ENCODE data around the gene PRDM7. TPM values are rescaled to one million over a fixed set of nuclear protein-coding genes. Genes with fewer than 3 reads are reported as not detected.
"Not testable (repeated sequence)": the region's sequence is repeated elsewhere in the genome, so short reads cannot be mapped to it uniquely, and the experiment has no call there.

The PRDM7 gene
- polyA plus RNA-seq, 3 donors: 0.53 to 0.76 (median 0.53) TPM

GRCh38 chr16:90078579-90078895 is 1.4 kb upstream of the PRDM7 start:
- DNase-seq (ENCODE audit: extremely low read depth in 1 of 11, low read depth in 9 of 11, low spot score in 4 of 11): no peak

GRCh38 chr16:90077757-90078578 is 837 bp upstream of the PRDM7 start:
- DNase-seq (ENCODE audit: extremely low read depth in 1 of 11, low read depth in 9 of 11, low spot score in 4 of 11): peak in 5 of 11 donors; percentile 13 to 29 (median 18)

- DNase-seq (ENCODE audit: extremely low read depth in 1 of 11, low read depth in 9 of 11, low spot score in 4 of 11): no peak
These were observed 4.6 kb downstream of the PRDM7 start for GRCh38 chr16:90072442-90073105.

- DNase-seq (ENCODE audit: extremely low read depth in 1 of 11, low read depth in 9 of 11, low spot score in 4 of 11): no peak
These were observed 6.7 kb downstream of the PRDM7 start for GRCh38 chr16:90070440-90070839.

- DNase-seq (ENCODE audit: extremely low read depth in 1 of 11, low read depth in 9 of 11, low spot score in 4 of 11): no peak
These were observed 15.7 kb downstream of the PRDM7 start for GRCh38 chr16:90061437-90061836.

- no peak for DNase-seq (ENCODE audit: extremely low read depth in 1 of 11, low read depth in 9 of 11, low spot score in 4 of 11)
These were observed 19.4 kb downstream of the PRDM7 start for GRCh38 chr16:90057738-90058173.

- not testable (repeated sequence) for DNase-seq (ENCODE audit: extremely low read depth in 1 of 11, low read depth in 9 of 11, low spot score in 4 of 11)
These were observed 20.6 kb downstream of the PRDM7 start for GRCh38 chr16:90056521-90056920.

- DNase-seq (ENCODE audit: extremely low read depth in 1 of 11, low read depth in 9 of 11, low spot score in 4 of 11): no peak
These were observed 21.8 kb downstream of the PRDM7 start for GRCh38 chr16:90055371-90055770.

GRCh38 chr16:90054554-90054953 is 22.6 kb downstream of the PRDM7 start:
- no peak for DNase-seq (ENCODE audit: extremely low read depth in 1 of 11, low read depth in 9 of 11, low spot score in 4 of 11)

- no peak for DNase-seq (ENCODE audit: extremely low read depth in 1 of 11, low read depth in 9 of 11, low spot score in 4 of 11)
These were observed 23.1 kb downstream of the PRDM7 start for GRCh38 chr16:90053902-90054500.

GRCh38 chr16:90050969-90051368 is 26.2 kb downstream of the PRDM7 start:
- DNase-seq (ENCODE audit: extremely low read depth in 1 of 11, low read depth in 9 of 11, low spot score in 4 of 11): no peak

GRCh38 chr16:90048737-90049330 is 28.3 kb downstream of the PRDM7 start:
- no peak for DNase-seq (ENCODE audit: extremely low read depth in 1 of 11, low read depth in 9 of 11, low spot score in 4 of 11)

GRCh38 chr16:90048347-90048722 is 28.8 kb downstream of the PRDM7 start:
- DNase-seq (ENCODE audit: extremely low read depth in 1 of 11, low read depth in 9 of 11, low spot score in 4 of 11): no peak

GRCh38 chr16:90047714-90048346 is 29.3 kb downstream of the PRDM7 start:
- DNase-seq (ENCODE audit: extremely low read depth in 1 of 11, low read depth in 9 of 11, low spot score in 4 of 11): no peak

GRCh38 chr16:90046971-90047713 is 30.0 kb downstream of the PRDM7 start:
- DNase-seq (ENCODE audit: extremely low read depth in 1 of 11, low read depth in 9 of 11, low spot score in 4 of 11): peak in 4 of 11 donors; percentile 56 to 77 (median 66)

- DNase-seq (ENCODE audit: extremely low read depth in 1 of 11, low read depth in 9 of 11, low spot score in 4 of 11): peak in 6 of 11 donors; percentile 40 to 71 (median 63)
These were observed 30.8 kb downstream of the PRDM7 start for GRCh38 chr16:90046122-90046970.

- DNase-seq (ENCODE audit: extremely low read depth in 1 of 11, low read depth in 9 of 11, low spot score in 4 of 11): no peak
These were observed 33.0 kb downstream of the PRDM7 start for GRCh38 chr16:90044111-90044551.

GRCh38 chr16:90043526-90043925 is 33.6 kb downstream of the PRDM7 start:
- no peak for DNase-seq (ENCODE audit: extremely low read depth in 1 of 11, low read depth in 9 of 11, low spot score in 4 of 11)

Data from renal cortex interstitium (tissue), 11 donors.